Middle frontal gyrus (tissue), 1 donor: ENCODE results near the gene NABP2.
"Not testable (repeated sequence)": the region's sequence is repeated elsewhere in the genome, so short reads cannot be mapped to it uniquely, and the experiment has no call there.

Source experiments
- DNase-seq: peaks from one replicate; pipeline ENCODE4 v3.0.0-alpha.2; 2015; ENCODE audit warnings: low spot score; ENCODE audit errors: extremely low spot score

Gene NABP2

DNA sequence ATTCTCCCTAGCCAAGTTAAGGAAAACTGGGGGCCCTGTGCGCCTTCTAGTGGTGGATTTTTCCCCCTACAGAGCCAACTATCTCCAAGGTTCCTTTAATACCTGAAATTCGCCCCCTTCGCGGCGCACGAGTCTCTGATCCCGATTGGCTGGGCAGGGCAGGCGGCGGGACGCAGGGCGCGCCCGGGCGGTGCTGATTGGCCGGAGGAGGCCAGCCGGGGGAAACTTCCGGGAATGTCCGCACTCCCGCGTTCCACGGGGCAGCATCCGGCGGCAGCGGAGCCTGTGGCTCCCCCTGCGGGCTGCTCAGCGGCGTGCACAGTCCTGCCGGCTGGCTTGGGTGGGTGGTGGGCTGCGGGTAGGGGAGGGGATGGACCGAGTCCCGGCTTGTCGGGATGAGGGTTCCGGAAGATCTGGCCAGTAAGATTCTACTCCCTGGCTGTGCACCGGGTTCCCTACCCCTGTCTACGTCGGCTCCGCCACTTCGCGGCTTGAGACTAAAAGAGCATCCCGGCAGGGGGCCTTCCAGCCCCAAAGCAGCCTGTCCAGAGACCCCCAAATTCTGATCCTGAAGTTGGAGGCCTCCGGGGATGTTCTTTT, at the start of gene NABP2:
Gene NABP2 (plus strand): TSS at position 241 of the 600 bp plus-strand sequence. CDS start 515 bp downstream, outside the sequence.
- peak; percentile 96 for DNase-seq

DNA sequence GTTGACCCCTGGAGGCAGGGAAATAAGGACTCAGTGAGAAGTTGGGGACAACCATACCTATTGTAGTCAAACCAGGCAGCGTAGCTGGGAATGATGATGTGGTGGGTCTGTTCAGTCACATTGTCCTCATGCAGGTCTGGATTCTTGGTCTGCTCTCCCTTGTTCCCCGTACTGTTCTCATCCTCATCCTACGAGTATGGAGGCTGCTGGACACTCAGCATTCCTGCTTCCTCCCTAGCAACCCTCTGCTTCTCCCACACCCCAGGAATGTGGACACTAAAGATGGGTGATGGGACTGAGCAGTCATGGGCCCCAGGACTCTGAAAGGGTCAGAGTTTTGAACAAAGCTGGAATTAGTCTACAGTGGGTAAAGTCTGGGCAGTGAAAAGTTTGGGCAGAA, 45.8 kb upstream of the NABP2 start:
- DNase-seq, result no peak

- DNase-seq, result no peak
These were observed 37.2 kb upstream of the NABP2 start for GRCh38 chr12:56186957-56187356.

DNA sequence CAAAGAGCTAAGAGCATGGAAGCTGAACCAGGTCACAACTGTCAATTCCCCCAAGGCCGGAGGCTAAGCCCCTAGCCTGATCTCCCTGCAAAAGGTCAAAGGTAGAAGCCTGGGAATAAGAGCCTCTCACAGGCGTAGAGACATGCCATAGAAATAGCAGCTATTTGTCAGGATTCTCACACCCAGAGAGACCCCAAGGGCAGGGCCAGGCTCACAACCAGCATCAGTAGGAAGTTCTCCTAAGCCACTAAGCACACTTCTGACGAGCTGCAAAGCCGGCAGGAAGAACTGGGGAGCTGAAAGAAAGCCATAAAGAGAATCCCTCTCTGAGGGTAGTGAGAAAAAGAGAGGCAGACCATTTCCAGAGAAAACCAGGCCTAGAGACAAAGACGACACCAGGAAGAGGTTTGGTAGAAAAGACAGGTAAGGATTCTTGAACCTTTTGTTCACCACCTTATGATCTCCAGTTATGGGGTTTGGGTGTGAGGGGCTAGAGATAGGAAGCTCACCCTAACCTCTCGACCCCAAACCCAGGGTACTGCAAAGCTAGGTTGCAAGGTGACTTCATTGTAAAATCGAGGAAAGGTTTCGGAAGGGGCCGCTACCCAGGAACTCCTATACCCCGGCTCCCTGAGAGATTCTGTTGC, 35.9 kb upstream of the NABP2 start:
- DNase-seq, result no peak

- DNase-seq, result no peak
These were observed 35.4 kb upstream of the NABP2 start for GRCh38 chr12:56188778-56189098.

DNA sequence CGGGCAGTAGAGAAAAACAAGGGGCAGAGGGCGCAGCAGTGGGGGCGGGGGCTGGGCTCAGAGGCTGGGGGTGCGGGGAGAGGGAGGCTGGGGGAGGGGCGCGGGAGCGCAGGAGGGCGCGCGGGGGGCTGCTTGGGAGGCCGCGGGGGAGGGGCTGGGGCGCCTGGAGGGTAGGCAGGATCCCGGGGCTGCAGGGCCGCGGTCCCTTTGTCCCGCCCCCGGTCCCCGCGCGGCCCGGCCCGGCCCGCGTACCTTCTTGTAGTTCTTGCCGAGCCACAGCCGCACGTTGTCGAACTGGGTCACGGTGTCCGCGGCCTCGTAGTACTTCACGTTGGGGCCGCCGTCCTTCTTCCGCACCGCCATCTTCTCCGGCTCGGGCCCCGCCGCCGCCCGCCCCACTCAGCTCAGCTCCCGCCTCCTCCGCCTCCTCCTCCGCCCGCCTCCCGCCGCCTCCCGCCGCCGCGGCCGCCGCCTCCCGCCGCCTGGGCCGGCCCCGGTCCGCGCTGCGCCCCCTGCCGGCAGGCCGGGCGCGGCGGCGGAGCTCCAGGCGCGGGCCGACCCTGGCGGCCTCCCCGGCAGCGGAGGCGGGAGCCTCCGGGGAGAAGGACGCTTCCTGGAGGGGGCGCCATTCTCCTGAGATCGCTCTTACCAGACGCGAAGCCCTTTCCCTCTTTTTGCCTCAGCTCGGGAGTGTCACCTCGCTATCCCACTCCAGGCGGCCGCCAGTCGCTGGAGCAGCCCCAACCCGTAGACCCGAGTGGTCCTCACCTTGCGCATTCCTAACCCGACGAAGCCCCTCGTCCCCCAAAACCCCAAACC, 34.8 kb upstream of the NABP2 start, which contains the start of gene SMARCC2:
Gene SMARCC2 (minus strand): TSS at position 385 of the 819 bp plus-strand sequence. CDS start 22 bp downstream, at position 363.
- DNase-seq, result peak; percentile 68

GRCh38 chr12:56189918-56190694, 34.0 kb upstream of the NABP2 start:
- peak; percentile 85 for DNase-seq

GRCh38 chr12:56190695-56191155, 33.4 kb upstream of the NABP2 start:
- DNase-seq, result no peak

DNA sequence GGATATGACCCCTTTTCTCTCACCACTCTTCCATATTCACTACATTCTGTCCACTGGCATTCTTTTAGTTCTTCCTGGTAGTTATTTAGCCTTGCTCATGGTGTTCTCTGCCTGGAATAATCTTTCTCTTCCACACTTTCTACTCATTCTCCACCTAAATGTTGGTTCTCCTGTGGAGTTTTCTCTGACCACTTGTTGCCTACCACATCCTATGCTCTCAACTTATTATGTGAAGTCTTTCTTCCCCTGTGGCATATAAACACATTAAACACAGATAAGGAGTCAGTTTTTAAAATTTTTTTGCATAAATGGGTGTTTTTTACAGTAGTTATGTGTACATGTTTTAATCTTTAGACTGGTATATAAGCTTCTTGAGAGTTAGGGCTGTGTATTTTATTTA, 31.6 kb upstream of the NABP2 start:
- no peak for DNase-seq

- DNase-seq, result peak; percentile 53
These were observed 31.0 kb upstream of the NABP2 start for GRCh38 chr12:56193025-56193578.

- not testable (repeated sequence) for DNase-seq
These were observed 27.2 kb upstream of the NABP2 start for GRCh38 chr12:56196818-56197550.

DNA sequence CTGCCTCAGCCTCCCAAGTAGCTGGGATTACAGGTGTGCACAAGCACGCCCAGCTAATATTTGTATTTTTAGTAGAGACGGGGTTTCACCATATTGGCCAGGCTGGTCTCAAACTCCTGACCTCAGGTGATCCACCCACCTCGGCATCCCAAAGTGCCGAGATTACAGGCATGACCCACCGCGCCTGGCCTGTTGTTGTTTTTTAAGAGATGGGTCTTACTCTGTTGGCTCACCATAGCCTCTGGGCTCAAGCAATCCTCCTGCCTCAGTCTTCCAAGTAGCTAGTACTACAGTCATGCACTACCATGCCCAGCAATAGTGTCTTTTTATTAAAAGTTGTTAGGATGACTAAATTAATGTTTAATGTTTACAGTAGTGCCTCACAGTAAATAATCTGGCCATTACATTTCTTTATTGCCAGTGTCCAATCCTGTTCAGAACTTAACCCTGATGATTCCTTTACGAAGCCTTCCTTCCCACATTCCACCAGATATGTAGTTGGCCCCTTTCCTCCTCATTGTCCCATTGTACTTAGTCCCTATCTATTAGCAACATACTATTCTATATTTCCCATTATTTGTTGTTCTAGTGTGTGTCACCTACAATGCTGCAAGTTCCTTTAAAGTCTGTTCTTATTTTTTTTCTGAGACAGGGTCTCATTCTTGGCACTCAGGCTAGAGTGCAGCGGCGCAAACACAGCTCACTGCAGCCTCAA, 26.1 kb upstream of the NABP2 start:
- DNase-seq, result no peak

DNA sequence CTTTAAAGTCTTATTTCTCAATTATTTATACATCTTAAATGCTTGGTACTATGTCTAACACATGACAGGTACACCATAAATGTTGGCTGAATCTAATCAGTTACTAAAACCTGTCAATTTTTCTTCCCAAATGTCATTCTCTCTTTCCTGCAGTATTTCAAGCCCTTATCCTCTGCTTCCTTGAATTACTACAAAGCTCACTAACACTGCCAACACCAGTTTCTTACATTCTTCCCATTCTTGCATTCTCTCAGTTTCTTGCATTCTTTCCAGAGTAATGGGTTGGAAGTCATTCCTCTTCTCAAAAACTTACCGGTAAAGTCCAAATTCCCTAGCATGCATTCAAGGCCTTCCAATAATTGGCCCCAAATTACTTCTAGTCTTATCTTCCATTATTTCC, 25.3 kb upstream of the NABP2 start:
- DNase-seq, result no peak

DNA sequence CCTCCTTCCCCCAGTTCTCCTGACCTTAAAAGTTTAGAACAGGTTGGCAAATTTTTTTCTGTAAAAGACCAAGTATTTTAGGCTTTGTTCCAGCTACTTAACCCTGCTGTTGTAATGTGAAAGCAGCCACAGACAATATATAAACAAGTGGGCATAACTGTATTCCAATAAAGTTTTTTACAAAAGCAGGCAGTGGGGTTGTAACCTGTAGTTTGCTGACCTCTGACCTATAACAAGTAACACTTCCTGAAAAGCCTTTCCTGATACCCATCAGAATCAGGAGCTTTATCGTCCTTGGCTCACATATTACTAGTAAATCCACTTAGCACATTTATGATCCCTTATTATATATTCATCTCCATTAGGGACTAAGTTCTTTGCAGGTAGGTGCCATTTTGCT, 21.8 kb upstream of the NABP2 start:
- DNase-seq, result no peak

- no peak for DNase-seq
These were observed 21.3 kb upstream of the NABP2 start for GRCh38 chr12:56202838-56203237.

DNA sequence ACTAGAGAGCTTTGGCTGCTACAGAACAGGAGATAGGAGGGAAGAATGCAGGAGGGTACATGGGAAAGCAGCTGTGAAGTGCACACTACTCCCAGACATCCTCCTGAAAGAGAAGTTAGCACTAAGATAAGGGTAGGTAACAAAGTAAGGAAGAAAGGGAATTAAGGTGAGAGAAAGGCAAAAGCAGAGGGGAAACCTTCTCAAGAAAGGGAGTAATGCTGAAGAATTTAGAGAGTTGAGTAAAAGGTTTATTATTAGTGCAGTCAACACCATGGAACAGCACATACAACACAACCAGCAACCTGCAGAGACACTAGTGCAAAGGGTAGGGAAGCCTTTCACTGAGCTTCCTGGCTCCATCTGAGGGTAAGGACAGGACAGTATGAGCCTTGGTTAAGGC, 19.9 kb upstream of the NABP2 start:
- DNase-seq, result no peak

- no peak for DNase-seq
These were observed 18.7 kb upstream of the NABP2 start for GRCh38 chr12:56205445-56205844.

GRCh38 chr12:56206452-56207166, 17.5 kb upstream of the NABP2 start:
- no peak for DNase-seq

GRCh38 chr12:56208006-56208405, 16.1 kb upstream of the NABP2 start:
- DNase-seq, result no peak
